Liver (tissue), 9 donors: ENCODE results near the gene CCL18. TPM values are rescaled to one million over a fixed set of nuclear protein-coding genes. Genes with fewer than 3 reads are reported as not detected.
A peak's percentile ranks its signal among the peaks of the same experiment; 100 is the strongest.
"Not testable (repeated sequence)": the region's sequence is repeated elsewhere in the genome, so short reads cannot be mapped to it uniquely, and the experiment has no call there.

ENCODE experiments used
- DNase-seq: peaks from one replicate; pipeline ENCODE4 v3.0.0-alpha.2; 2017; ENCODE audit warnings: low spot score
- H3K27ac ChIP-seq, 2 donors: one replicate each; pipeline ENCODE4 v1.7.0; 2013; ENCODE audit warnings: inconsistent platforms in 2 of 2, low read length in 2 of 2, control low read depth in 1 of 2, low read depth in 1 of 2, mild to moderate bottlenecking in 1 of 2
- H3K27me3 ChIP-seq, 4 donors: one replicate each; pipeline versions ENCODE4 v1.6.1 to v1.7.0; 2013; ENCODE audit warnings: low read length in 3 of 4, inconsistent platforms in 1 of 4, mild to moderate bottlenecking in 1 of 4, moderate library complexity in 1 of 4; ENCODE audit not compliant: control insufficient read depth in 4 of 4, insufficient read depth in 4 of 4
- H3K36me3 ChIP-seq, 4 donors: one replicate each; pipeline versions ENCODE4 v1.6.1 to v1.7.0; 2013; ENCODE audit warnings: low read length in 3 of 4, mild to moderate bottlenecking in 3 of 4, low read depth in 1 of 4, moderate library complexity in 1 of 4; ENCODE audit not compliant: control insufficient read depth in 4 of 4, insufficient read depth in 3 of 4
- H3K4me1 ChIP-seq, 4 donors: one replicate each; pipeline versions ENCODE4 v1.6.1 to v1.7.0; 2013; ENCODE audit warnings: low read length in 3 of 4, mild to moderate bottlenecking in 3 of 4, moderate library complexity in 1 of 4; ENCODE audit not compliant: control insufficient read depth in 4 of 4, insufficient read depth in 4 of 4
- H3K4me3 ChIP-seq, 3 donors: one replicate each; pipeline versions ENCODE4 v1.6.1 to v1.7.0; 2013; ENCODE audit warnings: low read length in 3 of 3, control low read depth in 1 of 3, low read depth in 1 of 3, mild to moderate bottlenecking in 1 of 3
- H3K9ac ChIP-seq, 2 donors: one replicate each; pipeline ENCODE4 v1.7.0; 2013; ENCODE audit warnings: low read length in 2 of 2, mild to moderate bottlenecking in 2 of 2, moderate library complexity in 2 of 2, control low read depth in 1 of 2, low read depth in 1 of 2
- H3K9me3 ChIP-seq, 4 donors: one replicate each; pipeline versions ENCODE4 v1.6.1 to v1.7.0; 2013; ENCODE audit warnings: low read length in 3 of 4; ENCODE audit not compliant: control insufficient read depth in 4 of 4
- ATF3 ChIP-seq: IDR thresholded peaks from 2 replicates; pipeline ENCODE4 v1.6.1; 2016; ENCODE audit warnings: antibody characterized with exemption
- CTCF ChIP-seq: fragments of 150-350 bp; IDR thresholded peaks from 2 replicates; pipeline ENCODE4 v1.5.1; 2017; ENCODE audit warnings: improper control_type of control experiment, low read depth, low read length; ENCODE audit not compliant: missing input control
- EGR1 ChIP-seq, 2 donors: IDR thresholded peaks; 2 replicates each; pipeline ENCODE4 v1.6.1; 2016 to 2018; ENCODE audit warnings: antibody characterized with exemption in 2 of 2, low read depth in 2 of 2
- FOXA1 ChIP-seq: IDR thresholded peaks from 2 replicates; pipeline ENCODE4 v1.6.1; 2016; ENCODE audit warnings: antibody characterized with exemption
- HNF4A ChIP-seq, 2 donors: conservative IDR thresholded peaks; 2 replicates each; pipeline ENCODE4 v1.6.1; 2016; ENCODE audit warnings: antibody characterized with exemption in 2 of 2, mild to moderate bottlenecking in 2 of 2
- HNF4G ChIP-seq: IDR thresholded peaks from 2 replicates; pipeline ENCODE4 v1.6.1; 2016; ENCODE audit warnings: antibody characterized with exemption
- JUND ChIP-seq, 2 donors: IDR thresholded peaks; 2 replicates each; pipeline ENCODE4 v1.6.1; 2016; ENCODE audit warnings: antibody characterized with exemption in 2 of 2
- NR2F2 ChIP-seq: IDR thresholded peaks from 2 replicates; pipeline ENCODE4 v1.6.1; 2016; ENCODE audit warnings: antibody characterized with exemption
- REST ChIP-seq: IDR thresholded peaks from 2 replicates; pipeline ENCODE4 v1.6.1; 2016; ENCODE audit warnings: antibody characterized with exemption, mild to moderate bottlenecking
- RXRA ChIP-seq, 2 donors: IDR thresholded peaks; 2 replicates each; pipeline ENCODE4 v1.6.1; 2017 to 2018; ENCODE audit warnings: antibody characterized with exemption in 2 of 2, mild to moderate bottlenecking in 1 of 2
- SP1 ChIP-seq: IDR thresholded peaks from 2 replicates; pipeline ENCODE4 v1.6.1; 2018; ENCODE audit warnings: antibody characterized with exemption, mild to moderate bottlenecking
- TAF1 ChIP-seq: conservative IDR thresholded peaks from 2 replicates; pipeline ENCODE4 v1.6.1; 2016; ENCODE audit warnings: antibody characterized with exemption, mild to moderate bottlenecking
- YY1 ChIP-seq: IDR thresholded peaks from 2 replicates; pipeline ENCODE4 v1.6.1; 2016; ENCODE audit warnings: antibody characterized with exemption, mild to moderate bottlenecking
- WGBS: extraction: QIAGEN DNeasy Blood & Tissue Kit; methylation state at CpG from one replicate; pipeline ENCODE4 v1.1.7; 2013; 5-methylcytosine and 5-hydroxymethylcytosine counted together
- polyA plus RNA-seq, 2 donors: library from polyadenylated mRNA; stranded (reverse) in 1 of 2; unstranded in 1 of 2; fragments of 200-250 nt in 1 of 2; fragments of >200 nt in 1 of 2; fragmentation: Nextera tagmentation in 1 of 2; extraction: Ambion mirVana in 1 of 2; gene quantifications; one replicate each; pipeline versions ENCODE4 v1.2.1 to v1.2.3, GENCODE V29; 2013 to 2015
- total RNA-seq, 2 donors: library from RNA; depleted of rRNA; stranded (reverse); fragments of >200 nt; gene quantifications; one replicate each; pipeline ENCODE4 v1.2.3, GENCODE V29; 2014
- TF ChIP-seq, protein P1 (sequence below): IDR thresholded peaks from 2 replicates; pipeline ENCODE4 v1.6.1; 2016; ENCODE audit warnings: antibody characterized with exemption
- donor health status: healthy.
- donor health status: healthy.
- donor health status: healthy.
- donor health status: healthy.
- donor health status: healthy.

The CCL18 gene
- total and polyA plus RNA-seq, 4 donors = 0.22 to 0.92 (median 0.76) TPM; not detected in 1

GRCh38 chr17:36094232-36094631 lies 30.2 kb downstream of the CCL18 start:
- TF ChIP-seq TAF1 (no peak), RXRA (IDR thresholded peaks at IDR 0.05) (no peak), SP1 (no peak), NR2F2 (no peak), HNF4G (no peak), CTCF (no peak)
- TF ChIP-seq, protein P1, sequence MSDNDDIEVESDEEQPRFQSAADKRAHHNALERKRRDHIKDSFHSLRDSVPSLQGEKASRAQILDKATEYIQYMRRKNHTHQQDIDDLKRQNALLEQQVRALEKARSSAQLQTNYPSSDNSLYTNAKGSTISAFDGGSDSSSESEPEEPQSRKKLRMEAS = no peak
- H3K9me3 ChIP-seq = no peaks in the 10 kb centered on the region
- H3K36me3 ChIP-seq = no peaks in the 10 kb centered on the region
- WGBS = 98% methylated on average over 1 of the region's 1 CpG
- no peaks in the 10 kb centered on the region for H3K27me3 ChIP-seq
- H3K4me3 ChIP-seq = no peak overlapping the region
- H3K4me1 ChIP-seq = no peaks in the 10 kb centered on the region
- no peak for DNase-seq
- H3K9ac ChIP-seq = no peak overlapping the region
- H3K27ac ChIP-seq = no peak overlapping the region

- 93% methylated on average over 7 of the region's 7 CpGs for WGBS
- no peak overlapping the region for H3K4me3 ChIP-seq
- TF ChIP-seq HNF4A (conservative IDR thresholded peaks at IDR 0.05) = no peak
- TF ChIP-seq REST = no peak
- TF ChIP-seq RXRA (IDR thresholded peaks at IDR 0.05) = no peak
- no peak for TF ChIP-seq ATF3
- TF ChIP-seq HNF4G = no peak
- no peak for TF ChIP-seq TAF1
- no peak for TF ChIP-seq EGR1 (IDR thresholded peaks at IDR 0.05; ENCODE audit: low read depth in 2 of 2)
- TF ChIP-seq JUND (IDR thresholded peaks at IDR 0.05) = no peak
- TF ChIP-seq FOXA1 = no peak
- no peak overlapping the region for H3K9ac ChIP-seq
- H3K9me3 ChIP-seq = no peaks in the 10 kb centered on the region
- DNase-seq = no peak
- H3K4me1 ChIP-seq = no peaks in the 10 kb centered on the region
- H3K27ac ChIP-seq = no peak overlapping the region
- H3K27me3 ChIP-seq = no peaks in the 10 kb centered on the region
- no peaks in the 10 kb centered on the region for H3K36me3 ChIP-seq
These were observed 30.7 kb downstream of the CCL18 start for GRCh38 chr17:36094746-36095145.

- no peaks in the 10 kb centered on the region for H3K9me3 ChIP-seq
- H3K9ac ChIP-seq = no peak overlapping the region
- no peaks in the 10 kb centered on the region for H3K36me3 ChIP-seq
- no peak overlapping the region for H3K27ac ChIP-seq
- H3K4me3 ChIP-seq = no peak overlapping the region
- DNase-seq = no peak
- H3K4me1 ChIP-seq = no peaks in the 10 kb centered on the region
- TF ChIP-seq YY1 (no peak), ATF3 (no peak), HNF4A (conservative IDR thresholded peaks at IDR 0.05) (no peak)
- H3K27me3 ChIP-seq = no peaks in the 10 kb centered on the region
- 94% methylated on average over 1 of the region's 1 CpG for WGBS
These were observed 31.9 kb downstream of the CCL18 start for GRCh38 chr17:36095992-36096391.

DNA sequence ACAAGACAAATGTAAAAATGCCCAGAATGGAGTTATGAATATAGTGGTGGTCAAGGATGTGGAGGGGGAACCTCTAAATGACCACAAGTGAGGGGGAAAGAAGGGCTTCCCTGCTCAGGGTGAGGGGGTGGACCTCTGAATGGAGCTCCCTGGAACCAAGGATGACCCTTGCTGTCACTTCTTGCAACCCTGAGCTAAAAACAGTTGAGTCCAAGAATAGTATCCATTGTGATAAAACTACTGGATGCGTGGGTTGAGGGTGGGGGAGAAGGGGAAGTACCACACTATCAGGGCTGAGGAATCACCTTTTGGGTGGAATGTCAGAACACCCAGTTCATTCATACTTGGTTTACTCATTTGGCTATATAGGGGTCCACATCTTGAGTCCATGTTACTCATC lies 34.9 kb downstream of the CCL18 start:
- H3K27ac ChIP-seq, H3K4me1 ChIP-seq, H3K9me3 ChIP-seq, H3K27me3 ChIP-seq, H3K9ac ChIP-seq, DNase-seq, H3K36me3 ChIP-seq, H3K4me3 ChIP-seq: not testable (repeated sequence)
- 95% methylated on average over 1 of the region's 1 CpG for WGBS

GRCh38 chr17:36103401-36103975 lies 39.4 kb downstream of the CCL18 start, which contains the start of gene CCL4:
CCL4 (plus strand) TSS chr17:36103827; CDS start chr17:36103906, 79 bp downstream.
- not testable (repeated sequence) for H3K27me3 ChIP-seq, H3K4me3 ChIP-seq, H3K36me3 ChIP-seq, DNase-seq, H3K4me1 ChIP-seq, H3K9me3 ChIP-seq, H3K9ac ChIP-seq
- 79% methylated on average over 6 of the region's 6 CpGs for WGBS
- H3K27ac ChIP-seq = peak within 1 kb of the TSS in 1 of 2 donors; percentile 31
